HG03064 (cell line): Measurements from ENCODE around the gene USB1.
"Not testable (repeated sequence)": the region's sequence is repeated elsewhere in the genome, so short reads cannot be mapped to it uniquely, and the experiment has no call there.

Experiments used
- ATAC-seq: cut with Tn5 transposase; IDR thresholded peaks from one replicate; pipeline ENCODE4 v1.9.1; 2021; ENCODE audit warnings: low read depth; ENCODE audit not compliant: unreplicated experiment

Gene USB1

DNA sequence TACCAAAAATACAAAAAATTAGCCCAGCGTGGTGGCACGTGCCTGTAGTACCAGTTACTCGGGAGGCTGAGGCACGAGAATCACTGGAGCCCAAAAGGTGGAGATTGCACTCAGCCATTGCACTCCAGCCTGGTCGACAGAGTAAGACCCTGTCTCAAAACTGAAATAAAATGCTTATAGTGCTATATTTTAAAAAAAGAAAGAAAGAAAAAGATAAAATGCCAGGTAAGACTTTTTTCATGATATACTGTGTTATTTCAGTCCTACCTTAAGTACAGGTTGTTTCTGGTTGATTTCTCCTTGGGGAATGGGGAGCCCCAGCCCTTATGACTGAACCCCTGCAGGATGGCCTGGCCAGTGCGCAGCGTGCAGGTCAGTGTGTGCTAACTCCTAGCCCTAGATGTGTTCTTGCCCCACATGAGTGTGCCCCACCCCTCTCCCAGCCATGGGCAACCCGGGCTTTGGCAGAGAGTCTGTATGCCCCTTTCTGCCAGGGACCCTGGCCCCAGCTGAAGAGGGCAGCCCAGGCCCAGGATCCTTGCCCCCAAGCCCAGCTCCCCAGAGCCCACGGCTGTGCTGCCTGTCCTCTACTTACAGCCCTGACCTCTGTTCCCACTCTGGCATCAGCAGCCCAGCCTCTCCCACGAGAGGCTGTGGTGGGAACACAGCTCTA lies 31.6 kb upstream of the USB1 start:
- ATAC-seq: no peak

DNA sequence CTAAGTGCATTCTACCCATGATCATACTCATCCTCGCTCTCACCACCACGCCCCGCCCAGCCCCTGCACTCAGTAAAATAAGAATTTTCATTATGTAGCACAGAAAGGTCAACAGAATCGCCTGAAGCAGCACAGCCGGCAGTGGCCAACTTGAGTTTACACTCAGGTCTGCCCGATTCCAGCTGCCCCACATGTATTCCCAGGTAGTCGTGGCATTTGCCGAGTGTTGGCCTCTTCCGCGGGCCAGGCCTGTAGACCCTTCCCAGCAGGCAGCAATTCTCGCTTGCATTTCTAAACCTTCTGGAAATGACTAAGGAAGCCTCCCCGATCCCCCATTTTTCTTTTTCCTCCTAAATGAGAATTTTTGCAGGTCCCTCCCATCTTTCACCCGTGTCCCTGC lies 30.9 kb upstream of the USB1 start:
- no peak for ATAC-seq

DNA sequence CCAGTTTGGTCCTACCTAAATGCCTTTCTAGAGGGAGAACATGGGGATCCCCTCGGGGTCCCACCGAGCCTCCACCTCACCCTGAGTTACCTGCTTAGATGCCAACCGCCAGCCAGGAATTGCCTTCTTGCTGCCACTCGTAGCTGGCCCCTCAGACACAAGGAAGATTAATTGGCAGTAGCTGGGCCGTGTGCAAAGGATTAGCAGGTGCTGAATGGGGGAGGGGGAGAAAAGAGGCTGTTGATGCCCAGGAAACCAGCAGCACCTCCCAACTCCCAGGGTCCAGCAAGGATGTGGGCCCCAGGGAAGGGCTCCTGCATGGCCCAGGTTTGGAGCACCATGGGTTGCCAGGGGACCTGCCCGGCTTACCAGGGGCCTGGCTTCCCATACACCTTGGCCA lies 30.2 kb upstream of the USB1 start, which contains the start of gene CNGB1:
TSS of gene CNGB1 (minus strand) at position 159 of the 400 bp plus-strand sequence. CDS start 3,842 bp downstream, outside the sequence.
- ATAC-seq: no peak

DNA sequence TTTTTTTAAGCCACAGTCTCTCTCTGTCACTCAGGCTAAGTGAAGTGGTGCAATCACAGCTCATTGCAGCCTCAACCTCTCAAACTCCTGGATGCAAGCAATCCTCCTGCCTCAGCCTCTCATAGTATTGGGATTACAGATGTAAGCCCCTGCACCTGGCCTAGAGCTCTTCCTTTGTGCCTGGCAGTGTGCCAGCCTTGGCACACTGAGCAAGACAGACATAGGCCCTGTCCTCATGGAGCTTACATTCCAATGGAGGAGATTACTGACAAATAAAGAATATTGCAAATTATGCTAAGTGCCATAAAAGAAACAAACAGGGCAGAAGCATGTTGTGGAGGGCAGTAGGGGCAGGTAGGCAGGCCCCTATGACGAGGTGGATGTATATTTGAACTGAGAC lies 29.4 kb upstream of the USB1 start:
- no peak for ATAC-seq

DNA sequence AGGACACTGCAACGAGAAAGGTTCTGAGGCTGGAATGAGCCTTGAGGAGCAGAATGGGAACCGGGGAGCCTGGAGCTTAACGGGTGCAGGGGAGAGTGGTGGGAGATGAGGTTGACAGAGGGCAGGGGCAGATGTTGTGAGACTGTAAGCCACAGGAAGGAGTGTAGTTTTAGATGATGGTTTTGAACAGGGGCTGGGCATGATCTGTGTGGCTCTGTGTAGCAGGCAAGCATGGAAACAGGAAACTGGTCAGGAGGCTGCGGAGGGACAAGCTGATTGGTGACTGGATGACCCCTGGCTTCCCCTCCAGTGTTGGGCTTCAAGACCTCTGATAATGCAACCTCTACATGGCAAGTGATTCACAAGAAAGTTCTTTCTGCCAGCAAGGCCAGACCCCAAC lies 28.9 kb upstream of the USB1 start:
- no peak for ATAC-seq

DNA sequence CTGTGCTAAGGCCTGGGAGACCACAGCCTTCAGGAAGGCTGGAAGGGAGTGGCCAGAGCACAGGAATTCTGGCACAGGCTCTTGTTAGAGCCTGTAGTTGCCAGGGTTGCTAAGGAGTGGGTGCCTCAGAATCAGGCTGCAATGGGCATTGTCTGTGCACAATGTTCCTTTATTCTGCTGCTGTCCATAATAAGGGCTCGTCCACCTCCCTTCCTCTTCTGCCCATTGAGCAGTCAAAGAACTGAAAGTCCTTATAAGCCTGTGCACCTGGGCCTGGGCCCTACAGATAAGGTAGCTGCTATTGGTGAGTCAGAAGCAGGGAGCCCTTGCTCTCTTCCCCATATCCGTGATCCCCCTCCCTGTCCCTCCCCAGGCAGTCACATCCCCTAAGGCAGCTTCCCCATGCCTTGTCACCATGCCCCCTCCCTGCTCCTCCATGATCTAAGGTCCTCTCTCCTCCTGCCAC lies 24.8 kb upstream of the USB1 start:
- no peak for ATAC-seq

DNA sequence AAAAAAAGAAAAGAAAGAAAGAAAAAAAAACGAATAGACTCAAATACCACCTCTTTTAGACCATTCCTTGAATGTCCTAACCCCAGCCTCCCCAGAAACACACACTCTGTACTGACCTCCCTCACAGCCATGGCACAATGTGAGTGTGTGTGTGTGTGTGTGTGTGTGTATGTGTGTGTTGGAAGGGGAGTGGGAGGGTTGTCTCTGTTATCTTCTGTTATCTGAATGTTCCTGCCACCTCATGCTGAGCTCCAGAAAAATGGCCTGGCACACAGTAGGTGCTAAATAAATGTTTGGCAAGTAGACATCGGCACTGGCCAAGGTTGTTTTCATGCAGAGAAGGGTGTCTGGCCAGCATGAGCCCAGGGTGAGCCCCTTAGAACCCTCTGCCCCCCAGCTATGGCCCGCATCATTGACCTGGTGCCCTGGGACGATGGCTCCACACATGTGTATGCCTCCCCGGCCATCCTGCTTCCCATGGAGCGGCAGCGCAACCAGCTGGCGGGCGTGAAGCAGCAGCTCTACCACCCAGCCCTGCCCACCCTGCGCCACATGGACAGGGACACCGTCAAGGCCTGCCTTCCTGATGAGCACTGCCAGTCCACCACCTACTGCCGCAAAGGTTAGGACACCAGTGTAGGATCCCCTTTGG lies 23.7 kb upstream of the USB1 start:
- no peak for ATAC-seq

DNA sequence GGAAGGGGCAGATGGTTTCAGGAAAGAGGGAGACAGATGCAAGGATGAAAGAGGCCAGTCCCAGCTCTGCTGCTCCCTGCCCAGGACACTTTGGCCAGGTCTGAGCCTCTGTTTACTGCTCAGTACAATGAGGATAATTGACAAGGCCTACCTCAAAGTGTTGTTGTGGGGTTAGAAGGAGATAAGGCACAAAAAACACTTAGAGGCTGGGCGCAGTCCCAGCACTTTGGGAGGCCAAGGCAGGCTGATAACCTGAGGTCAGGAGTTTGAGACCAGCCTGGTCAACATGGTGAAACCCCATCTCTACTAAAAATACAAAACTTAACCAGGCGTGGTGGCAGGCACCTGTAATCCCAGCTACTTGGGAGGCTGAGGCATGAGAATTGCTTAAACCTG lies 23.1 kb upstream of the USB1 start:
- not testable (repeated sequence) for ATAC-seq

DNA sequence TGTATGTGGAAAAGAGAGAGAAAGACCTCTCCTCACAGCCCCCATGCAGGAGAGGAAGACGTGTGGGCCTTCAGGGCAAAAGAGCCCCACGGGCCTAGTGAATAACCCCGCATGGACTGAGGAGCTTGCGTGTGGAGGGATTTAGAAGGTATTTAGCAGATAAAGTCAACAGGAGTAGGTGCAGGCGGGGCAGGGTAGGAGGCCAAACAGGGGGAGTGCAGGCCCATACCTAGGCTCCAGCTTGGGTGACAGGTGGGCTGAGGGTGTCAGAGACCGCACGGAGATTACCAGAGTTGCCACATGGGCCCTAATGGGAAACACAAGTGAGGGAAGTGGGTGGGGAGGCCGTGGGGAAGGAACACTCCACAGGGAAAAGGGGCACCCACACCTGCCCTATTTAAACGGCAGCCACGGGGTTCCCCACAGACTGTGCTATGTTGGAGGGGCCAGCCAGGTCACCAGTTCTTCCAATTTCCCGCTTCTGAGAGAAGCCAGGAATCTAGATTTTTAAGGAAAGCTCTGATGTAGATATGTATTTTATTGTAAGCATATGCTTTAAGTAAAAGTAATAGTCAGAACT lies 22.1 kb upstream of the USB1 start:
- ATAC-seq: no peak

DNA sequence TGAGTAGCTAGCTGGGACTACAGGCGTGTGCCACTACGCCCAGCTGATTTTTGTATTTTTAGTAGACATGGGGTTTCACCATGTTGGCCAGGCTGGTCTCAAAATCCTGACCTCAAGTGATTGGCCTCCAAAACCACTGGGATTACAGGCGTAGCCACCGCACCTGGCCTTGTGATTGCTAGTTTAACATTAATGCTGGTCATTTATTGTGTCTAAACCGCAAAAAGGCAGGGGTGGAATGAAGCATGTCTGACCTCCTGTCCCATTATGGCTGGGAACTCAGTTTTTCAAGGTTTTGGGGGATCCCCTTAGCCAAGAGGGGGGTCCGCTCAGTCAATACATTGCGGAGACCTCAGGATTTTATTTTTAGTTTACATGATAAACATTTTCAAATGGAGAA lies 19.6 kb upstream of the USB1 start:
- ATAC-seq: no peak

DNA sequence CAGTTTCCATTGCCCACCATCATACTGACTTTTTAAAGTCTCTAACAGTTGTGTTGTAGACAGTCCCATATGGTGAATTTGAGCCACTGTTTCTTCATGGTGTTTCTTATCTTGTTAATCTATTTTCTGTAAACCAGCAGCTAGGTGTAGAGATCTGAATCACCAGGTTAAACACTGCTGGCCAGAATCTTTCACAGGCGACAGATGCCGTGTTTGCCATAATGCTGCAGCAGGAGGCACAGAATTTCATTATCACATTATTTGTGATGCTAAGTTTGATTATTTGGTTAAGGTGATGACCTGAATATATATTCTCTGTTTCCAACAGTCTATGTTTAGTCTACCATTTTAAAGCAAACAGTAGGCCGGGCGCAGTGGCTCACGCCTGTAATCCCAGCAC lies 18.8 kb upstream of the USB1 start:
- no peak for ATAC-seq

DNA sequence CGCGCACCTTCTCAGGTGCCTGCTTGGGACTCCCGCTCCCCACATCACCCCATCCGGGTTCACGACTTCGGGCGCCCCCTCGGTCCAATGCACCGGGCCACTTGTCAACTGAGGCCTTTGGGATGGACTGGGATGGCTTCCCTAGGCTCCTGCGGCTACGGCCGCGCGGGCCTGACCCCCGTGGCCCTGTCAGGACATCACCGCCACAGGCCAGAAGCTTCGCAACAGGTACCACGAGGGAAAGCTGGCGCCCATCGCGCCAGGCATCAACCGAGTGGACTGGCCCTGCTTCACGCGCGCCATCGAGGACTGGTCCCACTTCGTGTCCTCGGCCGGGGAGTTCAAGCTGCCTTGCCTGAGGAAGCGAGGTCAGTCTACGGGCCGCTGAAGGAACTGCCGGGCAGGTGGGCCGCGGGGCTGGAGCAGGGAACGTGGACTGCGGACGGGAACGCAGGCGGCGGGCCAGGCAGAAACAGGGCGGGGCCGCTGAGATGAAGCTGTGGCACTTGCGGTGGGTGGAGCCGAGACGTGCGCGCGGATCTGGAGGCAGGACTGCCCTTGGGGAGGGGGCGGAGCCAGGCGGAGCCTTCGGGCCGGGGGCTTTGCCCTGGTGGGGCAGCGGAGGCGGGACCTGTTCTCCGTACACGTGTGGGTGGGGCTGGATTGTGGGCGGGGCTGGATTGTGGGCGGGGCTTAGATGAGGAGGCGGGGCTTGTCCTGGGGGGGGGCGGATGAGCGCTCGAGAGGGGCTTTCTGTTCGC lies 16.6 kb upstream of the USB1 start:
- ATAC-seq: no peak

DNA sequence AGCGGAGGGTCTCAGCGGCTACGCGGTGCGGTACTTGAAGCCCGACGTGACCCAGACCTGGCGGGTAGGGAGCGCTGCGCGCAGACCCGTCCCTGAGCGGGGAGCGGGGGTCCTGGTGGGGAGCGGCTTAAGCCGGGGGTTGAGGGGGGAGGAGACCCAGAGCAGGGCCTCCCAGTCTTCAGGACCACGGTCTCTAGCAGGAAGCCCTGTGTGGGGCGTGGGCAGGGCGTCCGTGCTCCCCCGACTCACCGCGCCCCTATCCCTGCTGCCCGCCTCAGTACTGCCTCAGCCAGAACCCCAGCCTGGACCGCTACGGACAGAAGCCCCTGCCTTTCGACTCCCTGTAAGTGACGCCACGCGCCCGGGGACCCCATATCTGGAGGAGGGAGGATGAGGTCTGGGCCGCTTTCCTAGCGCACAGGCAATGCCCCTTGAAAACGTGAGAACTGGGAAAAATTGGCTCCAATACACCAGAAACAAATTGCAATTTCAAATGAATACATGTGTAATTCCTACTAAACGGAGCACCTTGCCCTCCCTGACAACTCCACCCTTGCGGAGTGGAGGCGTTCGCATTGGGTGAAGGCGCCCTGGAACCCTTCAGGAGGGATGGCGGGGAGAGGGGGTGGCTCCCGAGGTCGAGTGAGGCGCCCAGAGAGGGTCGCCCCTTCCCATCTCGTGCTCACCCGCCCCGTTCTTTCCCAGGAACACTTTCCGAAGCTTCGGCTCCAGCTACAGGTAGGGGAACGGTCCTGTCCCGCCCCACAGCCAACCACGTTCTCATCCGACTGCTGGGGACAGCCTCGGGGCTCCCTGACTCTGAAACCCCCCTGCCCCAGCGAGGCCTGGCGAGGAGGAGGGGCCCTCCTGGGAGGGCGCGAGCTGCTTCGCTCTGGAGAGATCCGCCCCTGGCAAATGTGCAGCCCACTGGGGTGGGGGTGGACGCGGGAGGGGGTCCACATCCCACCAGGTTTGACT lies 15.7 kb upstream of the USB1 start:
- no peak for ATAC-seq

DNA sequence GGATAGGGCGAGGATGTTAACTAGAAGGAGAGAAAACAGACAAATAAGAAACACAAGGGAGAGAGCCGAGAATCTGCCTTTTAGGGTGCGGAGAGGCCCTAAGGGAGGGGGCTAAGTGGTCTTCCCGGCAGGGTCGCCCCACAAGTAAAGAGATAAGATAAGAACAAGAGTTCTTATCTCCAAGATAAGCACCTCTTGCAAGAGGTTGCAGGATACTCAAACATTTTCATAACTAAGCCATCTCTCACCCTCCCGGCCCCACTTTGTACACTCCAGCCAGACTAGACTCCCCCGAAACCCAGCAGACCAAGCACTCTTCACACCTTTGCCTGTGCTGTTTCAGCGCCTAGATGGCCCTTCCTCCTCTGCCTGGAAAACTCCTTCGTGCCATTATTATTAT lies 15.0 kb upstream of the USB1 start:
- ATAC-seq: no peak

DNA sequence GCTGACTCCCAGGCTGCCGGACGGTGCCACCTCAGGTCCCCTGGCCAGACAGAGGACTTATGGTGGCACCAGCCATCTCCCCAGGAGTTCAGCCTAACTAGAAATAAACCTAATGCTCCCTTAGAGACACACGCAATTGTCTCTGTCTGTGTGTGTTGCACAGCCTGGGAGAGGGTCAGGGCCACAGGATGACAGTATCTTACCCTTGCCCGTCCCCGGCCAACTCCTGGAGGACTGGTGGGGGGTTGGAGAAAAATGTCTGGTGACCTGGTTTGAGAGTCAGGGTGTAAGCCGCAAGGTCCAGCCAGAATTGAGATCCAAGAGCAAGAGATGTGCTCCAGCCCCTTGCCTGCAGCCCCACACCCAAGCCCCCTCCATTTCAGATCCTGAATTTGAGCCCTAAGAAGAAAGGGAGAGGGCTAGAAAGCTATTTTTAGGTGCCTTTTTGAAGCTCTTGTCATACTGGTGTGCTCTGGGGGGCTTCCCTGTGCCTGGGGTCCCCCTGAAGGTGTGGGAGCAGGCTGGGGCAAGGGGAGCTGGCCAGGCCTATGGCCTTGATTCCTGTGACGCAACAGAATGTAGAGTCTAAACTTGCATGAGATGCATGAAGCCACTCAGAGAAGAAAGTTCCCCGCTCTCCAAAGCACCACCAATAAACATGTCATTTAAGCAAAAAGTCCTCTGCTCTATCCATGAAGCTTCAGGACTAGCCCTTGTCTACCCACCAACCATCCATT lies 13.6 kb upstream of the USB1 start:
- ATAC-seq: no peak

DNA sequence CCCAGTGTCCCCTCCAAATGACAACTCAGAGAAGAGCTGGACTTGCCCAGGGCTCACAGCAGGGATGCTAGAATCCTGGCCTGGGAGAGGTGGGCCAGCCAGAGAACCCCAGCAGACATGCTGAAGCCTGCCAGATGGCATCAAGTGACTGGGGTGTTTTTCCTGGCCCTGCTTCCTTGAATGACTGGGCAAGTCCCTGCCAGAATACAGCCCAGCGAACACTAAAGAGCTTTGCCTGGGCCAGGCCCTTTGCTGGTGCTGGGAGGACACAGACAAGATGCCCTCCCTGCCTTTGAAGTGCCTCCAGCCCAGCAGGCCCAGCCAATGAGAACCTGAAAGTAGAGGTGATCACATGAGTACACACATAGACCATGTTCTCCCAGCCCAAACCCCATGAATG lies 12.3 kb upstream of the USB1 start:
- no peak for ATAC-seq

DNA sequence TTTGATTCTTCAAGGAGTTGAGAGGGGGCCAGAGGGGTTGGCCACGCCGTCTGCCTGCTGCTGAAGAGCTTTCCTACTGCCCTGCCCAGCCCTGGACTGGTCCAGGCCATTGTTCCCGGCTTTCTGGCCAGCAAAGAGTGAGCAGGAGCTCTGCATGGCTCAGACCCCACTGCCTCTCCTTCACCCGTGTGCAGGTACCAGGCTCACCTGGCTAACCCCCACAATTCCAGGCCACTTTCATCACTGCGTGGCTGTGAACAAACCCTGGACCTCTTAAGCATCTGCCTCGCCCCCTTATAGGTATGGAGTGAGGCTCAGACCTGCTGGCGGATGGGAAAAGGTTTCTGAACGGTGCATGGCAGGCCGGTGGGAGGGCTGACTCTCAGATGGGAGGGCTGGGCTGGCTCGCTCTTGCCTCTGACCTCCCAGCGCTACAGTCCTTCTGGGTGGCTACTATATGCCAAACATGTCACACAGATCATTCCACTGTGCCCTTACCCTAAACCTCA lies 9.6 kb upstream of the USB1 start:
- ATAC-seq: no peak

DNA sequence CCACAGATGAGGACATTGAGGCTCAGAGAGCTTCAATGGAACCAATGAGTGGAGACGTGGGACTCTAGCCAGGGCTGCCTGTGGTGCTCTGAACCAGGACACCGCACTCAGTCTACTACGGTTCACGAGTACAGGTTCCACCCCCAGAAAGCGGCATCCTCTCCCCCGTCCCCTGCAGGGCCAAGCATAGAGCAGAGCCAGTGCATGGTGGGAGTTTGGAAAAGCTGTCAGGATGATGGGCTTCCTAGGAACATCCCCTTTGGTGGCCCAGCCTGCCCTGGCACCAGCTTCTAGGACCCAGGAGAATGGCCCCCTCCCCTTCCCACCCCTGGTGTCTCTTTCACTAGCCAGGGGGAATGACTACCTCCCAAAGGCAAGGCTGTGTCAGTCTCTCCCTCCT lies 9.1 kb upstream of the USB1 start:
- no peak for ATAC-seq

DNA sequence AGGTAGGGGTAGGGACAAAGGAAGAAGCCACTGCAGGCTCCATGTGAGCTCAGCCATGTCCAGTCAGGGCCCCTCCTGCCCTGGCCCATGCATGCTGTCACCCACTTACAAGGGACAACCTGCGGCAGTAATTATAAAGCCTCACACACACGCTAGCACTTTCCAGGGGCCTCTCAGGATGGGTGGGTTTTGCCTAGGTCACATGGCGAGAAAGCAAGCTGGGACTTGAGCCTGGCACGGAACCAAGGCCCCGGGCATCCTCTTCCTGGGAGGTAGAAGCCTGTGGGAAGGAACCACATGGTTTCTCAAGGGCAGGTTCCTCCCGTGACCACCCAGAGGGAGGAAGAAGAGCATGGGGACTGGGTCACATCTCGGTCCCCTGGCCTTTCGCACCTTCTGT lies 7.8 kb upstream of the USB1 start:
- ATAC-seq: no peak
